Measurements from ENCODE around the gene HAL.

GRCh38 chr12:96041181-96041580 lies 45.0 kb upstream of the HAL start:
- TF ChIP-seq POLR2A (IDR thresholded peaks at IDR 0.05; ENCODE audit: extremely low read depth, insufficient read length) (no peak), CTCF (IDR thresholded peaks at IDR 0.05; ENCODE audit: low read depth, low read length) (no peak)
